Chondrocyte (in vitro differentiated cells): ENCODE data around the gene PRUNE2. TPM values are rescaled to one million over a fixed set of nuclear protein-coding genes. Genes with fewer than 3 reads are reported as not detected.
"Not testable (repeated sequence)": the region's sequence is repeated elsewhere in the genome, so short reads cannot be mapped to it uniquely, and the experiment has no call there.

Experiments used
- DNase-seq: peaks from one replicate; pipeline ENCODE4 v3.0.0; 2021; ENCODE audit warnings: mixed read lengths, low spot score
- H3K27ac Mint-ChIP-seq: one replicate; pipeline ENCODE4 v1.8.0; 2021; ENCODE audit warnings: mild to moderate bottlenecking, moderate library complexity, mixed read lengths; ENCODE audit not compliant: unreplicated experiment
- H3K27me3 Mint-ChIP-seq: 2 replicates; pipeline ENCODE4 v1.8.0; 2021; ENCODE audit warnings: low read depth, mixed read lengths
- H3K36me3 Mint-ChIP-seq: 2 replicates; pipeline ENCODE4 v1.8.0; 2021; ENCODE audit warnings: low read depth, mixed read lengths
- H3K4me1 Mint-ChIP-seq: 2 replicates; pipeline ENCODE4 v1.8.0; 2021; ENCODE audit warnings: low read depth, mild to moderate bottlenecking, mixed read lengths
- H3K4me3 Mint-ChIP-seq: one replicate; pipeline ENCODE4 v1.8.0; 2021; ENCODE audit warnings: mild to moderate bottlenecking, moderate library complexity, mixed read lengths; ENCODE audit not compliant: unreplicated experiment
- H3K9me3 Mint-ChIP-seq: 2 replicates; pipeline ENCODE4 v1.8.0; 2021; ENCODE audit warnings: low read depth, mixed read lengths
- total RNA-seq: library from RNA; stranded (reverse); gene quantifications from 3 replicates; pipeline ENCODE4 v1.2.1, GENCODE V29; 2021
- TF ChIP-seq, protein P1 (sequence below): fragments of 200-600 bp; sonication (generic); IDR thresholded peaks from 2 replicates; pipeline ENCODE4 v1.5.0; 2021; ENCODE audit warnings: antibody characterized with exemption, mild to moderate bottlenecking, moderate library complexity

PRUNE2 gene
- total RNA-seq, 1 donor from 2014 or later = 10.5 TPM

DNA sequence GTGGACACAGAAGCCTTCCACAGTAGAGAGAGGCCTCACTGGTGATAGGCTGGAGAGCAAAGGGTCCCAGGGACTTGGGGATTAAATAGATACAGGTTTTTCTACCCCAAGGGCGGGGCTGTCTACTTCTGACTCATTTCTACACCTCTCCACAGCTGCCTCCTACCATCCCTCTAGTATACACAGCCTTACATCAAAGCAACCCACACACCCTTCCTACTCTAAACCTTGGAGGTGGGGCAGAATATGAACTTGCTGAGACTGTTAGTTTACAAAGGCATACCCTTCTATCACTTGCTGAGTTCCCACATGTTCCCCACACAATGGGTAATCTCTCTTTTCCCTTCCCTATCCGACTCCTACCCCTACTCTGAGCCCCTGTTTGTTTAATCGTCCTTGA, 161.6 kb downstream of the PRUNE2 start:
- Mint-ChIP-seq H3K27ac (no peak overlapping the region), H3K9me3 (peaks cover 9% of the 10 kb centered on the region), H3K27me3 (peaks cover 21% of the 10 kb centered on the region), H3K4me3 (no peak overlapping the region), H3K36me3 (peaks cover 4% of the 10 kb centered on the region), H3K4me1 (no peaks in the 10 kb centered on the region)
- TF ChIP-seq, protein P1, sequence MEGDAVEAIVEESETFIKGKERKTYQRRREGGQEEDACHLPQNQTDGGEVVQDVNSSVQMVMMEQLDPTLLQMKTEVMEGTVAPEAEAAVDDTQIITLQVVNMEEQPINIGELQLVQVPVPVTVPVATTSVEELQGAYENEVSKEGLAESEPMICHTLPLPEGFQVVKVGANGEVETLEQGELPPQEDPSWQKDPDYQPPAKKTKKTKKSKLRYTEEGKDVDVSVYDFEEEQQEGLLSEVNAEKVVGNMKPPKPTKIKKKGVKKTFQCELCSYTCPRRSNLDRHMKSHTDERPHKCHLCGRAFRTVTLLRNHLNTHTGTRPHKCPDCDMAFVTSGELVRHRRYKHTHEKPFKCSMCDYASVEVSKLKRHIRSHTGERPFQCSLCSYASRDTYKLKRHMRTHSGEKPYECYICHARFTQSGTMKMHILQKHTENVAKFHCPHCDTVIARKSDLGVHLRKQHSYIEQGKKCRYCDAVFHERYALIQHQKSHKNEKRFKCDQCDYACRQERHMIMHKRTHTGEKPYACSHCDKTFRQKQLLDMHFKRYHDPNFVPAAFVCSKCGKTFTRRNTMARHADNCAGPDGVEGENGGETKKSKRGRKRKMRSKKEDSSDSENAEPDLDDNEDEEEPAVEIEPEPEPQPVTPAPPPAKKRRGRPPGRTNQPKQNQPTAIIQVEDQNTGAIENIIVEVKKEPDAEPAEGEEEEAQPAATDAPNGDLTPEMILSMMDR = no peak
- DNase-seq = no peak

DNA sequence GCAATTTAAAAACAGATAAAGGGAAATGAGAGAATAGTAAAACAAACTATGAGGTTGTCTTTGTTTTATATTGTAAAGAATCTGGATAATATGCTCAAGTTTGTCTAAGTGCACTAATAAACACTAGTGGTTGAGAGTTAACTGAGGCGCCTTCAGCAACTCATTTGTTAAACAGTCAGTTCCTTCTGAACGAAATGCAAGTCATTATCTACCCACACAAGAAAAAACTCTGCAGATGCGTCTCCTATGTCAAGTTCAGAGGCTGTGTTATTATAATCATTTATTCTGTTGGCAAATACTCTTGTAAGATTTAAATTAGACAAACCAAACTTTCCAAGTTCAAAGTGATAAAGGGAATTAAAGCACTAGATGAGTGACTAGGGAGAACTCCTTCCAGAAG, 162.0 kb downstream of the PRUNE2 start:
- peaks cover 9% of the 10 kb centered on the region for H3K9me3 Mint-ChIP-seq
- TF ChIP-seq, protein P1 = no peak
- H3K4me3 Mint-ChIP-seq = no peak overlapping the region
- H3K36me3 Mint-ChIP-seq = peaks cover 4% of the 10 kb centered on the region
- H3K27me3 Mint-ChIP-seq = peaks cover 20% of the 10 kb centered on the region
- H3K4me1 Mint-ChIP-seq = no peaks in the 10 kb centered on the region
- no peak overlapping the region for H3K27ac Mint-ChIP-seq
- DNase-seq = no peak

DNA sequence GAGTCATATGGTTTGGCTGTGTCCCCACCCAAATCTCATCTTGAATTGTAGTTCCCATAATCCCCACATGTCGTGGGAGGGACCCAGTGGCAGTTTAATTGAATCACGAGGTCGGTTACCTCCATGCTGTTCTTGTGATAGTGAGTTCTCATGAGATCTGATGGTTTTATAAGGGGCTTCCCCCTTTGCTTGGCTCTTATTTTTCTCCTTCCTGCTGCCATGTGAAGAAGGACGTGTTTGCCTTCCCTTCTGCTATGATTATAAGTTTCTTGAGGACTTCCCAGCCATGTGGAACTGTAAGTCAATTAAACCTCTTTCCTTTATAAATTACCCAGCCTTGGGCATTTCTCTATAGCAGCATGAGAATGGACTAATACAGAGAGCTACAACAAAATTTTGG, 163.0 kb downstream of the PRUNE2 start:
- not testable (repeated sequence) for H3K9me3 Mint-ChIP-seq, H3K4me3 Mint-ChIP-seq, DNase-seq, H3K4me1 Mint-ChIP-seq, H3K36me3 Mint-ChIP-seq, H3K27ac Mint-ChIP-seq
- H3K27me3 Mint-ChIP-seq = peaks cover 22% of the 10 kb centered on the region

DNA sequence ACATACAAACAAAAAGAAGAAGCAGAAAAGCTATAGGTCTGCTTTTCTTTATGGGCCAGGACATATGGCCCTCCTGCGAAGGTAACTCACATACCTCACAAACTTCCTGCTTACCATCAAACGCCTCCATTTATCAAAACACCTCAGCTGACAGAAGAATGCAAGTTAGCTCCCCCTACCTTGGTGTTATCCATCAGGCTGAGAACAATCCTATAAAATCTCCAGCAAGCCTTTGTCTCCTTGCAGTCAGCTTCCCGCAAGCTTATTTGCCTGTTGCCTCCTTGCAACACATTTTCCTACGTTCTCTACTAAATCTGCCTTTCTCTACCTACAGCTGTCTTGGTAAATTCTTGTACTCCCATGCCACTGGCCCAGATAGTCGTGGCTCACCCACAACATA, 164.4 kb downstream of the PRUNE2 start:
- H3K27me3 Mint-ChIP-seq = peaks cover 20% of the 10 kb centered on the region
- H3K36me3 Mint-ChIP-seq = peaks cover 2% of the 10 kb centered on the region
- TF ChIP-seq, protein P1 = no peak
- peaks cover 9% of the 10 kb centered on the region for H3K9me3 Mint-ChIP-seq
- no peak overlapping the region for H3K27ac Mint-ChIP-seq
- no peak for DNase-seq
- no peaks in the 10 kb centered on the region for H3K4me1 Mint-ChIP-seq
- H3K4me3 Mint-ChIP-seq = no peak overlapping the region

DNA sequence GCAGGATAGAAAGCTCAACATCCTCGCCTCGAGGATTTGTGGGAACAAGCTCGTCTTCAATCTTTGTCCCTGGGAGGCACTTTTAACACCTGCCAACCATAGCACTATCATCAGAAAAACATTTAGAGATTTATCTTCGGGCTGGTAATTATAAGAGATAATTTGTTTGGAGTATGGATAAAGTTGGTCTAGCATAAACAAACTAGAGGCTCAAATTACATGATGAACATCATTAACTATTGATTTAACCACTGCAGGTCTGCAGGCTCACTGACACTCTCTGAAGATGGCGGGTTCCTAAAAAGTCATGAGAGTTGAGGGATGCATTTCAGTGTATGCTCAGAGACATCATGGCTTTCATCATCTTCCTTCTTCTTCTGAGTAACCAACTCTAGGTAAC, 167.5 kb downstream of the PRUNE2 start:
- H3K27ac Mint-ChIP-seq = no peak overlapping the region
- no peak overlapping the region for H3K4me3 Mint-ChIP-seq
- peaks cover 26% of the 10 kb centered on the region for H3K27me3 Mint-ChIP-seq
- H3K9me3 Mint-ChIP-seq = peaks cover 6% of the 10 kb centered on the region
- TF ChIP-seq, protein P1 = no peak
- H3K4me1 Mint-ChIP-seq = no peaks in the 10 kb centered on the region
- no peak for DNase-seq
- peaks cover 2% of the 10 kb centered on the region for H3K36me3 Mint-ChIP-seq

DNA sequence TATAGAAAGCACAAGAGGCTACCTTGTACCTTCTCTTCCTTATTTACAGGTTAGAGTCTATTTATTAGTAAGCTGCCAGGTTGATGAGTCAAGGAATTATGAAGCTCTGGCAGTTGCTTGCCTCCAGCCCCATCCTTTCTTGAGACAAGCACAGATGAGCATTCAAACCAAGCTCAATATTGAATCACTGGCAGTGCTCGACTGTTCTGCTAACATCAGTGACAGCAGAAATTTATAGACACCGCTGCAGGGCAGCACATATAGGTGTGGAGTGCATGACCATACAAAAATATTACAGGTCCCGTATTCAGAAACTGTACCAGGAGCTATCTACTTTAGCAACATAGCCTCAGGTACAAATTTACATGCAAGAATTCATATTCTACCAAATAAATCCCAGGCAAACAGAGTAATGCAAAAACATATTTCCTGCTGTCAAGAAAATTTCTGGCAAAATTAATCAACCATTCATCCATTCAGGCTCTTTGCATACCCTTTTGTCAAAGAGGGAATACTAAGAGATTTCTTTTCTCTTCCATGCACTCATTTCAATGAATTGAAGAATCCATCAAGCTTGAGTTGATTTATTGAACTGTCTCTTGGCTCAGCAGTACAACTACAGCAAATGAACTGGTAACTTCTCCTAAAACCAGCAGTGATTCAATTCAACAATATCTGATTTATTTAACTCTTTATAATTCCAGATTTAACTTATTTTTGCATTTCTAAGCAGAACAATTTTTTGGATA, 168.6 kb downstream of the PRUNE2 start:
- Mint-ChIP-seq H3K4me1 (no peaks in the 10 kb centered on the region), H3K9me3 (no peaks in the 10 kb centered on the region), H3K4me3 (no peak overlapping the region), H3K27ac (no peak overlapping the region), H3K36me3 (no peaks in the 10 kb centered on the region), H3K27me3 (peaks cover 25% of the 10 kb centered on the region)
- TF ChIP-seq, protein P1 = no peak
- DNase-seq = no peak
